Gastroesophageal sphincter (tissue), 4 donors: Measurements from ENCODE around the gene GTF2H1. TPM values are rescaled to one million over a fixed set of nuclear protein-coding genes. Genes with fewer than 3 reads are reported as not detected.

ENCODE experiments used
- ATAC-seq: fragments of 150-250 bp; one replicate; pipeline ENCODE4 v1.9.1; 2016; ENCODE audit warnings: mild to moderate bottlenecking, moderate library complexity
- H3K27ac ChIP-seq, 4 donors: fragments of 200-600 bp; sonication (generic) in 3 of 4; 1 replicate in 3 of 4; 2 replicates in 1 of 4; pipeline ENCODE4 v1.5.1; 2016 to 2019
- H3K27me3 ChIP-seq: fragments of 200-600 bp; sonication (generic); one replicate; pipeline ENCODE4 v1.5.1; 2019
- H3K36me3 ChIP-seq, 2 donors: fragments of 200-600 bp; sonication (generic); one replicate each; pipeline ENCODE4 v1.5.1; 2019; ENCODE audit warnings: control low read depth in 1 of 2
- H3K4me1 ChIP-seq, 3 donors: fragments of 200-600 bp; sonication (generic); 1 replicate in 2 of 3; 2 replicates in 1 of 3; pipeline ENCODE4 v1.5.1; 2016 to 2019; ENCODE audit warnings: control low read depth in 2 of 3
- H3K4me3 ChIP-seq, 2 donors: fragments of 200-600 bp; sonication (generic); one replicate each; pipeline ENCODE4 v1.5.1; 2019; ENCODE audit warnings: mild to moderate bottlenecking in 1 of 2, moderate library complexity in 1 of 2
- H3K9me3 ChIP-seq, 3 donors: fragments of 200-600 bp; sonication (generic); one replicate each; pipeline ENCODE4 v1.5.1; 2017 to 2019; ENCODE audit warnings: control low read depth in 2 of 3
- EP300 ChIP-seq: sonication (generic); formaldehyde crosslinking; IDR thresholded peaks from one replicate; pipeline ENCODE4 v1.6.1; 2017; ENCODE audit warnings: antibody characterized with exemption, mild to moderate bottlenecking
- POLR2A ChIP-seq, 2 donors: fragments of 450-650 bp; IDR thresholded peaks; one replicate each; pipeline ENCODE4 v1.6.1; 2017; ENCODE audit warnings: antibody characterized with exemption in 2 of 2, mild to moderate bottlenecking in 2 of 2, moderate library complexity in 1 of 2
- POLR2AphosphoS5 ChIP-seq: sonication (generic); formaldehyde crosslinking; IDR thresholded peaks from one replicate; pipeline ENCODE4 v1.6.1; 2017; ENCODE audit warnings: antibody characterized with exemption
- WGBS, 2 donors: methylation state at CpG; one replicate each; pipeline ENCODE4 v1.1.5; 2018; ENCODE audit warnings: low coverage in 1 of 2; 5-methylcytosine and 5-hydroxymethylcytosine counted together
- total RNA-seq, 4 donors: library from RNA; depleted of rRNA; stranded (reverse); fragments of >200 nt; gene quantifications; one replicate each; pipeline ENCODE4 v1.1.0, GENCODE V29; 2016
- TF ChIP-seq, protein P1 (sequence below), 4 experiments: fragments of 200-600 bp in 2 of 4; fragments of 450-650 bp in 2 of 4; sonication (generic) in 1 of 4; IDR thresholded peaks; one replicate each; pipeline ENCODE4 v1.5.1; 2017 to 2019; ENCODE audit warnings: antibody characterized with exemption in 4 of 4, mild to moderate bottlenecking in 2 of 4, moderate library complexity in 2 of 4

Gene GTF2H1
- 10 to 100 TPM; 47.3 to 61.8 (median 57.4) TPM for total RNA-seq

- ATAC-seq = peak; percentile 98
- H3K4me3 ChIP-seq = peak within 1 kb of the TSS; percentile 74 to 89
- 0% methylated on average over 4 of the region's 61 CpGs; no CpG with 5 or more reads in 1 of the 2 donors for WGBS, 2 donors
- H3K27ac ChIP-seq = peak within 1 kb of the TSS; percentile 70 to 97 (median 95)
- peaks cover 0 to 14% of the 10 kb centered on the region in 2 donors for H3K36me3 ChIP-seq
- H3K9me3 ChIP-seq = no peaks in the 10 kb centered on the region
- TF ChIP-seq POLR2A (IDR thresholded peaks at IDR 0.05) (peak; percentile 51 to 81), POLR2AphosphoS5 (peak; percentile 97), EP300 (no peak)
- H3K27me3 ChIP-seq = no peaks in the 10 kb centered on the region
- peaks cover 16 to 43% (median 18%) of the 10 kb centered on the region in 3 donors for H3K4me1 ChIP-seq
These were observed at the start of gene GTF2H1, which contains the start of gene HPS5 for GRCh38 chr11:18321969-18322711. TSS of gene GTF2H1 (plus strand) at chr11:18322567. CDS start at chr11:18333075, 10,508 bp downstream. TSS of gene HPS5 (minus strand) at chr11:18322140. CDS start at chr11:18317858, 4,282 bp downstream.

GRCh38 chr11:18277565-18278271 is 44.6 kb upstream of the GTF2H1 start:
- WGBS, 2 donors = 92 to 93% methylated on average over 4 to 5 of the region's 5 CpGs
- no peak overlapping the region for H3K27ac ChIP-seq
- peaks cover 0 to 60% of the 10 kb centered on the region in 2 donors for H3K36me3 ChIP-seq
- no peak overlapping the region for H3K4me3 ChIP-seq
- no peaks in the 10 kb centered on the region for H3K9me3 ChIP-seq
- H3K27me3 ChIP-seq = no peaks in the 10 kb centered on the region
- ATAC-seq = peak; percentile 63
- TF ChIP-seq, protein P1, sequence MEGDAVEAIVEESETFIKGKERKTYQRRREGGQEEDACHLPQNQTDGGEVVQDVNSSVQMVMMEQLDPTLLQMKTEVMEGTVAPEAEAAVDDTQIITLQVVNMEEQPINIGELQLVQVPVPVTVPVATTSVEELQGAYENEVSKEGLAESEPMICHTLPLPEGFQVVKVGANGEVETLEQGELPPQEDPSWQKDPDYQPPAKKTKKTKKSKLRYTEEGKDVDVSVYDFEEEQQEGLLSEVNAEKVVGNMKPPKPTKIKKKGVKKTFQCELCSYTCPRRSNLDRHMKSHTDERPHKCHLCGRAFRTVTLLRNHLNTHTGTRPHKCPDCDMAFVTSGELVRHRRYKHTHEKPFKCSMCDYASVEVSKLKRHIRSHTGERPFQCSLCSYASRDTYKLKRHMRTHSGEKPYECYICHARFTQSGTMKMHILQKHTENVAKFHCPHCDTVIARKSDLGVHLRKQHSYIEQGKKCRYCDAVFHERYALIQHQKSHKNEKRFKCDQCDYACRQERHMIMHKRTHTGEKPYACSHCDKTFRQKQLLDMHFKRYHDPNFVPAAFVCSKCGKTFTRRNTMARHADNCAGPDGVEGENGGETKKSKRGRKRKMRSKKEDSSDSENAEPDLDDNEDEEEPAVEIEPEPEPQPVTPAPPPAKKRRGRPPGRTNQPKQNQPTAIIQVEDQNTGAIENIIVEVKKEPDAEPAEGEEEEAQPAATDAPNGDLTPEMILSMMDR (IDR thresholded peaks at IDR 0.05) = no peak
- TF ChIP-seq POLR2AphosphoS5 (no peak), EP300 (no peak), POLR2A (IDR thresholded peaks at IDR 0.05) (no peak)
- H3K4me1 ChIP-seq = no peaks in the 10 kb centered on the region

- ATAC-seq = no peak
- Histone ChIP-seq H3K36me3 (peaks cover 4 to 78% of the 10 kb centered on the region in 2 donors), H3K27ac (no peak overlapping the region)
These were observed 41.8 kb upstream of the GTF2H1 start for GRCh38 chr11:18280438-18281045.

DNA sequence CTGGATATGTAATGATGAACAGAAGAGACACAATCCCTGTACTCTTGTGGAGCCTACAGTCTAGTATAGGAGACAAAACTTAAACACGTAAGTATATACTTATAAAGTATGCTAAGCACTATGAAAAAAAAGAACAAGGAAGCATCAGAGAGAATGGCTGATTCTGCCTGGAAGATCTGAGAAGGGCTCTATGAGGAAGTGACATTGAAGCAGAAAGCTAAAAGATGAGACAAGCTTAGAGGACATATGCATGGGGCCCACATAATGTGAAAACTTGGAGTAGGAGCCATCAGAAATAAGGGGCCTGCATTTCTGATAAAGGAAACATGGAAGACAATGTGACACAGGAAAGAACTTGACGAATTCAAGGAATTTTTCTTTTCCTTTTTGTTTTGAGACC is 39.7 kb upstream of the GTF2H1 start:
- Histone ChIP-seq H3K27ac (no peak overlapping the region), H3K36me3 (peaks cover 13 to 89% of the 10 kb centered on the region in 2 donors), H3K9me3 (no peaks in the 10 kb centered on the region), H3K4me3 (no peak overlapping the region), H3K4me1 (no peaks in the 10 kb centered on the region), H3K27me3 (no peaks in the 10 kb centered on the region)
- WGBS, 2 donors = 83 to 94% methylated on average over 2 of the region's 2 CpGs
- no peak for ATAC-seq
- TF ChIP-seq POLR2AphosphoS5 = no peak
- no peak for TF ChIP-seq EP300
- TF ChIP-seq, protein P1 (IDR thresholded peaks at IDR 0.05) = no peak
- TF ChIP-seq POLR2A (IDR thresholded peaks at IDR 0.05) = no peak

More at GRCh38 chr11:18280438-18281045, 41.8 kb upstream of the GTF2H1 start:
- 53 to 56% methylated on average over 4 of the region's 4 CpGs for WGBS, 2 donors
- Histone ChIP-seq H3K4me1 (no peaks in the 10 kb centered on the region), H3K9me3 (no peaks in the 10 kb centered on the region), H3K27me3 (no peaks in the 10 kb centered on the region), H3K4me3 (no peak overlapping the region)
- no peak for TF ChIP-seq POLR2A (IDR thresholded peaks at IDR 0.05)
- no peak for TF ChIP-seq POLR2AphosphoS5
- no peak for TF ChIP-seq EP300
- TF ChIP-seq, protein P1 (IDR thresholded peaks at IDR 0.05) = no peak

- Histone ChIP-seq H3K4me3 (no peak overlapping the region), H3K27me3 (no peaks in the 10 kb centered on the region), H3K27ac (no peak overlapping the region), H3K9me3 (no peaks in the 10 kb centered on the region), H3K4me1 (no peaks in the 10 kb centered on the region), H3K36me3 (peaks cover 15 to 97% of the 10 kb centered on the region in 2 donors)
- 100% methylated on average over 1 of the region's 1 CpG for WGBS, 2 donors
- TF ChIP-seq POLR2A (IDR thresholded peaks at IDR 0.05) (no peak), POLR2AphosphoS5 (no peak), EP300 (no peak)
- TF ChIP-seq, protein P1 (IDR thresholded peaks at IDR 0.05) = no peak
- ATAC-seq = no peak
These were observed 36.5 kb upstream of the GTF2H1 start for GRCh38 chr11:18285841-18286240.
